ENCODE data around the gene TSFM.

TSFM gene

GRCh38 chr12:57761391-57761998, 21.1 kb upstream of the TSFM start:
- TF ChIP-seq CTCF (IDR thresholded peaks at IDR 0.05), result no peak

- no peak for TF ChIP-seq CTCF (IDR thresholded peaks at IDR 0.05)
These were observed 20.1 kb upstream of the TSFM start for GRCh38 chr12:57762463-57762862.

GRCh38 chr12:57763881-57764661, 18.5 kb upstream of the TSFM start:
- no peak for TF ChIP-seq CTCF (IDR thresholded peaks at IDR 0.05)

- no peak for TF ChIP-seq CTCF (IDR thresholded peaks at IDR 0.05)
These were observed 18.0 kb upstream of the TSFM start for GRCh38 chr12:57764662-57765002.

- no peak for TF ChIP-seq CTCF (IDR thresholded peaks at IDR 0.05)
These were observed 17.4 kb upstream of the TSFM start for GRCh38 chr12:57765003-57765697.

GRCh38 chr12:57765698-57766463, 16.7 kb upstream of the TSFM start:
- no peak for TF ChIP-seq CTCF (IDR thresholded peaks at IDR 0.05)

Measured in LNCAP (cell line).